Fibroblast of lung (primary cell): ENCODE measurements around the gene TGFB1.

ENCODE experiments used
- CTCF ChIP-seq, 2 donors: IDR thresholded peaks in 1 of 2; conservative IDR thresholded peaks in 1 of 2; 1 replicate in 1 of 2; 2 replicates in 1 of 2; pipeline ENCODE4 v1.5.1; 2011 to 2012; ENCODE audit warnings: low read length in 2 of 2, control low read depth in 1 of 2, inconsistent platforms in 1 of 2, low read depth in 1 of 2, mild to moderate bottlenecking in 1 of 2
- EZH2 ChIP-seq: IDR thresholded peaks from 2 replicates; pipeline ENCODE4 v1.5.1; 2012; ENCODE audit warnings: low read length, control low read depth, mild to moderate bottlenecking; ENCODE audit errors: missing control alignments

GRCh38 chr19:41392775-41393174, 39.1 kb upstream of the TGFB1 start:
- no peak for TF ChIP-seq EZH2
- no peak for TF ChIP-seq CTCF (conservative IDR thresholded peaks at IDR 0.05 in 1 of 2, IDR thresholded peaks at IDR 0.05 in 1 of 2; ENCODE audit: low read depth in 1 of 2, low read length in 2 of 2)
